ENCODE results near the gene GIGYF1.

Gene GIGYF1

DNA sequence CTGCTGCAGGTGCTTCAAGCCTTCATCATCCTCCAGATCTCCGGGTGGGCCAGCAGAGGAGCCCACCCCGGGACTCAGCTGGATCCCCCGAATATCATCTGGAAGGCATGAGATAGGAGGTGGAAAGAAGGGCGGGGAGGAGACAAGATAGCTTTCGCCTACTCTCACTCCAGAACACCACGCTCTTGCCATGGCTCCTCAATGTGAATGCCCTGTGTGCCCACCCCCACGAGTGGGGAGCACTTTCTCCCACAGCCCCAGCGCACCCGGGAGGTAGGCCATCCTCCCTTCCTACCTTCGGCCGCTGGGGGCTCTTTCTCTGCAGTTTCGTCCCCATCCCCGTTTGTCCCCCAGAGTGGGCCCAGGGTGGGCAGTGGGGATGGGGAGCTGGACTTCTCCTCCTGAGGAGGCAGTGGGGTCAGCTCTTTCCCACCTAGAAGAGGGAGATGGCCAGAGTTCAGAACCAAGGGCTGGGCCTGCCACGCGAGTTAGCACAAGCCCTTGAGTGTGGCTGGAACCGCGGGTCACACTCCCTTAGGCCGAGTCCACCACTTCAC, 8.9 kb downstream of the GIGYF1 start:
- in situ Hi-C loops (cut with MboI; ENCODE audit: low sequenced_read_pairs), result loop anchor here (10.0 kb wide), 1 partner anchor 110 kb away; the partner anchor contains the start of gene SAP25

DNA sequence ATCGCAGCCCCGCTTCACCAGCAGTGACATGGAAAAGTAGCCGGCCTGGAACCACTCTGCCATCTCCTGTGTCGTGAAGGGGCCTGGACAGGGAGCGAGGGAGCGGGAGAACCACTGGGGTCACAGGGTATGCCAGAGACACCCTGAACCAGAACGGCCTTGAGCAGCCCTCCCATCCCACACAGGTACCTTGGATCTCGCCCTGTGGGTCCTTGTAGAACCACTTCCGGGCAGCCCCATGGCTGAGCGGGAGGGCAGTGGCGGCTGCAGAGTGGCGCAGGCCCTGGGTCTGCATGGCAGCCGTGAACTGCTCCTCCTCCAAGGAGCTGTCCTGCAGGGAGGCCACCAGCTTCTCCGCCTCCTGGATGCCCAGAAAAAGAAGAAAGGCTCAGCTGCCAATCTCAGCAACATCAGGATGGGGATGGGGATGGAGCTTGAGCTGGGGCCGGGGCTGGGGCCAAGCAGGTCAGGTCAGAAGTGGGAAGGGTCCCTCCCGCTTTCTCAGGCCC, 9.5 kb downstream of the GIGYF1 start:
- in situ Hi-C loops (cut with MboI; ENCODE audit: low sequenced_read_pairs), result loop anchor here (10.0 kb wide), 1 partner anchor 110 kb away; the partner anchor contains the start of gene SAP25

DNA sequence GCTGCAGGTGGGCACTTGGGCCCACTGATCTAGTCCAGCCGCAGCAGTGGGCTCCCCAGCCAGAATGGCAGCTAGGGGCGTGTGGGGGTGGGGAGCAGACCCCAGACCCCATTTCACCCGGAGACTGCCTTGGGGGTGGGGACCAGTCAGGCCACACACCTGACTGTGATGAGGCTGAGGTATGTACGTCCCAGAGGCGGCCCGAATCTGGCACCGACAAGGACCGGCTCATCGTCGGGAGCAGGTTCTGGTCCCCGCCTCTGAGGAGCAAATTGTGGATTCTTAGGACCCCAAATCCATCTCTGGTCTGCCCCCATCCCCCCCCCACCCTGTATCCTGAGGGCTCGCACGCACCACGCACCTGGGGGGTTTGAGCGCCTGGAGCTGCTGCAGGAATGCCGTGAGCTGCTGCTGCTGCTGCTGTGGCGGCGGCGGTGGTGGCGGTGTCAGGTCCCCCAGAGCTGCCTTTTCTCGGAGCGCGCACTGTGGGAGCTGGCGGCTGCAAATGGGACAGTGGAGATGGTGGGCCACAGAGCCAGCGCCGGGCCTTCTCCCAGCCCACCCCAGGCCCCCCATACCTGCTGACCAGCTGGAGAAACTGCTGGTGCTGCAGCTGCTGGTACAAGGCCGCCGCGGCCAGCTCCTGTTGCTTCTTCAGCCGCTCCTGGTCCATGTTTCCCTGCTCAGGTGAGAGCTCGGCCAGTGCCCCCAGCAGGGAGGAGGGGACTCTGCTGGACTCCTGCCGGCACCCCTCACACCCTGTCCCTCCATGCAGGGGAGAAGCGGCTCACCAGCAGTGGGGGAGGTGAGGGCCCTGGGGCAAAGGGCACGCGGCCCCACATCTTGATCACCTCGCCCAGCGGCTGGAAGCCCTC, 10.2 kb downstream of the GIGYF1 start:
- in situ Hi-C loops (cut with MboI; ENCODE audit: low sequenced_read_pairs), result loop anchor here (10.0 kb wide), 1 partner anchor 109 kb away; the partner anchor contains the start of gene SAP25

DNA sequence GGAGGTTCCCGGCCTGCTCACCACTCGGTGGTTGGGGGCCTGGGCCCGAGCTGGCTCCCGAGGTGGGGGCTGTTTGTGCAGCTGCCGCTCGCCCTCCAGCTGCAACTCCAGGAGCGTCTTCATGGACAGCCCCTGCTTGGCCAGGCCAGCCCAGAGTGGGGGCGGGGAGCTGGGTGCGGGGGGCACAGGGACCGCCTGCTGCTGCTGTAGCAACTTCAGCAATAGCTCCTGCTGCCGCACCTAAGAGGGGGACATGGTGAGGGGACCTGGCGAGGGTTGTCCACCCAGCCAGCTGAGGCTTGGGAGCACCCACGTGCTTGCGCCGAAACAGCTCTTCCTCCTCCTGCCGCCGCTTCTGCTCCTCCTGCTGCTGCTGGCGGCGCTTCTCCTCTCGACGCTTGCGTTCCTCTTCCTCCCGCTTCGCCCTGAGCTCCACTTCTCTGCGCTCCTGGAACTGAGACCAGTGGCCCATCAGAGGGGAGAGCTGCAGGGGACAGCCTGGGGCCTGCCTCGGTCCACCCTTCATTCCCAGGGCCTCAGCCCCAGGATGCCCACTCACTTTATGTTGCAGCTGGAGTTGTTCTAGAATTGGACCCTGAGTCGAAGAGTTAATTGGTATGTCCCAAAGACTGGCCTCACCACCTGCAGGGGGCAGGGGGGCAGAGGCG, 10.9 kb downstream of the GIGYF1 start:
- in situ Hi-C loops (cut with MboI; ENCODE audit: low sequenced_read_pairs), result loop anchor here (10.0 kb wide), 1 partner anchor 108 kb away; the partner anchor contains the start of gene SAP25

DNA sequence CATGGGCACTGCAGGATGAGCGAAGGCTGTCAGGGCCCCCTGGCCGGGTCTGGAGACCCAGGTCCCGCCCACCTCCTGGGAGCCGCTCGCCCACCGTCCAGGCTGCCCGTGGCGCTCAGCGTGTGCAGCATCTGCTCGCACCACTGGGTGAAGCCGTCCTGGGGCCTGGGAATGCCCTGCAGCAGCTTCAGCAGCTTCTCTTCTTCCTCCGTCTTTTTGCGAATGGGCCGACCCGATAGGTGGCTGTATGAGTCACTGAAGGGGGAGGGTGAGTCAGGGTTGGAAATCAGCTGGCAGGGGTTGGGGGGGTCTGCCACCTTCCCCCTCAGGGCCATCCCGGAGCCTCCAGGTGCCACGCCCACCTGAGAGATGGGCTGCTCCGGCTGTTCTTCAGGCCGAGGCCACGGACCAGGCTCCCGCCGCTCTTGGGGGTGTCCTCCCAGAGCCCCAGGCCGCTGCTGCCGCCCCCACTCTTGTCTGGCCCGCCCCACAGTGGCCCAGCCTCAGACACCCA, 11.8 kb downstream of the GIGYF1 start:
- in situ Hi-C loops (cut with MboI; ENCODE audit: low sequenced_read_pairs), result loop anchor here (10.0 kb wide), 1 partner anchor 107 kb away; the partner anchor contains the start of gene SAP25

DNA sequence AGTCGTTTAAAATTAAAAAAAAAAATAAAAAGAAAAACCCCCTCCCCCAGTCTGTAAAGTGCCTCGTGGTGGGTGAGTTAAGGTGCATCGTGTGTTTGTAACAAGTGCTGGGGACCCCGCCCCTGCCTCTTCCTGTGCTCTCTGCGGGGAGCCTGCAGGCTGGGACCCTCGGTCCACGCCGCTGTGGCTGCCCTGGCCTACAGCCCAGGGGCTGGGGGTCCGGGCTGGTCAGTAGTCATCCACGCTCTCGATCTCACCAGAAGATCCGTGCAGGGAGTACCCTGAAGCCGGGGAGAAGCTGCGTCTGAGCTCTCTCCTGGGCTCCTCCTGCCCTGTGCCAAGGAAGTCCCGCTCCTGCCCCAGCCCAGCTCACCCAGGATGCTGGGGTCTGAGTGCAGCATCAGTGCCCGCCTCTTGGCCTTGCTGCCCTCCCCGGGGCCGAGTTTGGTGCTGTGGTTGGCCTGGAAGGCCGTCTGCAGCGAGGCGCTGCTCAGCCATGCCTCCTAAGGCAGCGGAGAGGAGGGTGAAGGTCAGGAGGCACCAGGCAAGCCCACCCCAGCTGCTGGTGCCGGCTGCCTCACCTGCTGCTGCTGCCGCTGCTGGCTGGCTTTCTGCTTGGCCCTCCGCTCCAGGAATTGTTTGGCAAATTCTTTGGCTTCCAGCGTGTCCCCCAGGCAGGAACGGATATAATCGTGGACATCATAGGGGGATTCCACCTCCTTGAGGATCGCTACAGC, 12.4 kb downstream of the GIGYF1 start:
- in situ Hi-C loops (cut with MboI; ENCODE audit: low sequenced_read_pairs), result loop anchor here (10.0 kb wide), 1 partner anchor 107 kb away; the partner anchor contains the start of gene SAP25

DNA sequence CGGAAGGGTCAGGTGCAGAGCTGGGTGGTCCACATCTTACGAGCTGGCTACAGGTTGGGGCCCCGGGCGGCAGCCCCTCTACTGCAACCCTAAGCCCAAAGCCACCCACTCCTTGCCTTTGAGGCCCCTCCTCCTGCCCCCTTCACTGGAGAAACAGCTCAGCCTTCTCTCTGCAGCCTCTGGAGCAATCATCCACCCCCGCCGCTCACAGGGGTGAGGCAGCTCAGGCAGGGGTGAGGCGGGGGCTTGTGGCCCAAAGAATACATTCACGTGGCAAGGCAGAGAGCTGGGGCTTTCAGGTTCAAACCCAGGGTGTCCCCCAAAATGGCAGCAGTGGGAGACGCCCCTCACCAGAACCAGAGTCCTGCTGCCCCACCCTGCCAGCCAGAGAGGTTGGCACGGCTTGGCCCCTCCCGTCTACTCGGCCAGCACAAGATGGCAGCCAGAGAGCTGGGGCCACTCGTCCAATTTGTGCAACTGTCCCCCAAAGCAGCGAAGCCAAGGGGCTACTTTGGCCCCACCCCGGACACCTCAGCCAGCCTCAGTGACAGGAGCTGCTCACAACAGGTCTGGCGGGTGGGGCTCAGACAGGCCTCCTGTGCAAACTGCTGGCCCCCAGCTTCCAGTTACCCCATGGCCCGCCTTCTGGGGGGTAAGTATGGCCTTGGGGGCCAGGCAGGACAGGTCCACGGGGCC, 13.3 kb downstream of the GIGYF1 start:
- in situ Hi-C loops (cut with MboI; ENCODE audit: low sequenced_read_pairs), result loop anchor here (10.0 kb wide), 1 partner anchor 106 kb away; the partner anchor contains the start of gene SAP25

DNA sequence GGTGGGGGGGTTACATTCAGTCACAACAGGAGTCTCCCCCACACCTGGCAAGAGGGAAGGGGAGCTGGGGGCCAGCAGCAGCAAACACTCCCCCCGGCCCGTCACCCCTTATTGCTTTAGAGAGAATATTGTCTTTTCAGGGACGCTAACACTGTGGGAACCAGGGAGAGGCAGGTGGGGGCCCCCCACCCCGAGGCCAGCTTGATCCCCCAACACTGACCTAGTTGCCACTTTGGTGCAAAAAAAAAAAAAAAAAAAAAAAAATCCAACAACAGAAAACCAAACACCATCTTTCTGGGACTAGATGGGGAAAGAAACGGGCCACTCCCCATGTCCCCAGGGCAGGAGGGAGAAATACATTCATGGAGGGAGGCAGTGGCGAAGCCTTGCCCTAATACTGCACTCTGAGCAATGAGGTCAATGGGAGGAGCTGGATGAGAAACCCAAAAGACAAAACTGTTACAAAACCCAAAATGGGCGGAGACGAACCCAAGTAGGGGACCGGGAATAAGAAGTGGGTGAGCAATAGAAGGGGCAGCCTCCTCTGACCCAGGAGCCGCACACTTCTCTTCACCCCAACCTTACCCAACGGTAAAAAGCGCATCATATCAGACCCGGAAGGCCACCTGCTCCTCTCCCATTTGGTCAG, 14.0 kb downstream of the GIGYF1 start:
- in situ Hi-C loops (cut with MboI; ENCODE audit: low sequenced_read_pairs), result loop anchor here (10.0 kb wide), 1 partner anchor 105 kb away; the partner anchor contains the start of gene SAP25

DNA sequence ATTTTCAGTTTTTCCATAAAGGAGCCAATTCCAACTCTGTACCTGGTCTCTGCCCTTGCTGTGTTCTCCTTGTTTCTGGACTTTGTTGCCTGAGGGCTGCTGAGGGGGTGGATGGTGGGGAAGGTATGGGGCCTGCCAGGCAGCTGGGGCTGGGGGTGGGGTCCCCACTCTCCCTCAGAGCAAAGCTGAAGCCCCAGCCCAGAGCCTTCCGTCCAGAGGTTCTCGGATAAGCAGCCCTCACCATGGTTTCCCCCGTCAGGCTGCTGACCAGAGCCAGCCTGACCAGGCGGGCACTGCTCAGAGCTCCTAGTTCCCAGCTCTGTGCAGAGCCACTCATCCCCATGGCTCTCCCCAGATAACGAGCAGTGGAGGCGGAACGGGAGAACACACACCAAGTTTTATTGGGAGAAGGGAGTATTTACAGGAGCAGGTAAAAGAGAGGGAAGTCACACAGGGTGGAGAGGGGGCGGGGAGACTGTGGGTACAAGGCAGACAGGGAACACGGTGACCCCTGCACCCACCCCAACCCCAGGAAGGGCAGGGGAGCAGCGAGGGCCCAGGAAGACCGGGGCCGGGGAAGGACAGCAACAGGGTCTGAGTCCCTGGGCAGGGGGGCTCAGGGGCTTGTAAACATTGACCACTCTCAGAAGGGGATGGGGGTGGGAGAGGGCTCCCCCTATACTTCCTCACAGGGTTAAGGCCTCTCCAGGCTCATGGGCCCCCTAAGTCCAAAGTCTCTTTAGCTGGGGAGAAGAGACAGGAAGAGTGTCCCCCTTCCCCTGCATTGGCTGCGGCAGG, 14.7 kb downstream of the GIGYF1 start:
- in situ Hi-C loops (cut with MboI; ENCODE audit: low sequenced_read_pairs), result no loop called here

DNA sequence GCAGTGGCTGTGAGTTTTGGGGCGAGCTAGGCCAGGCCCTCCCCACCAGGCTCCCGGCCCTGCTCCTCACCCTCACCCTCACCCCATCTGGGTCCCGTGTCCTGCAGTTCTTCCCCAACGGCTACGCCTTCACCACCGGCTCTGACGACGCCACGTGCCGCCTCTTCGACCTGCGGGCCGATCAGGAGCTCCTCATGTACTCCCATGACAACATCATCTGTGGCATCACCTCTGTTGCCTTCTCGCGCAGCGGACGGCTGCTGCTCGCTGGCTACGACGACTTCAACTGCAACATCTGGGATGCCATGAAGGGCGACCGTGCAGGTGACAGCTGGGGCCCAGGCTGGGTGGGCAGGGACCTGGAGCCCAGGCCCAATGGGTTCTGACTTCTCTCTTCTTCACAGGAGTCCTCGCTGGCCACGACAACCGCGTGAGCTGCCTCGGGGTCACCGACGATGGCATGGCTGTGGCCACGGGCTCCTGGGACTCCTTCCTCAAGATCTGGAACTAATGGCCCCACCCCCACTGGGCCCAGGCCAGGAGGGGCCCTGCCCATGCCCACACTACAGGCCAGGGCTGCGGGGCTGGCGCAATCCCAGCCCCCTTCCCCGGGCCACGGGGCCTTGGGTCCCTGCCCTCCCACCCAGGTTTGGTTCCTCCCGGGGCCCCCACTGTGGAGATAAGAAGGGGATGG, 15.6 kb downstream of the GIGYF1 start:
- in situ Hi-C loops (cut with MboI; ENCODE audit: low sequenced_read_pairs), result no loop called here

DNA sequence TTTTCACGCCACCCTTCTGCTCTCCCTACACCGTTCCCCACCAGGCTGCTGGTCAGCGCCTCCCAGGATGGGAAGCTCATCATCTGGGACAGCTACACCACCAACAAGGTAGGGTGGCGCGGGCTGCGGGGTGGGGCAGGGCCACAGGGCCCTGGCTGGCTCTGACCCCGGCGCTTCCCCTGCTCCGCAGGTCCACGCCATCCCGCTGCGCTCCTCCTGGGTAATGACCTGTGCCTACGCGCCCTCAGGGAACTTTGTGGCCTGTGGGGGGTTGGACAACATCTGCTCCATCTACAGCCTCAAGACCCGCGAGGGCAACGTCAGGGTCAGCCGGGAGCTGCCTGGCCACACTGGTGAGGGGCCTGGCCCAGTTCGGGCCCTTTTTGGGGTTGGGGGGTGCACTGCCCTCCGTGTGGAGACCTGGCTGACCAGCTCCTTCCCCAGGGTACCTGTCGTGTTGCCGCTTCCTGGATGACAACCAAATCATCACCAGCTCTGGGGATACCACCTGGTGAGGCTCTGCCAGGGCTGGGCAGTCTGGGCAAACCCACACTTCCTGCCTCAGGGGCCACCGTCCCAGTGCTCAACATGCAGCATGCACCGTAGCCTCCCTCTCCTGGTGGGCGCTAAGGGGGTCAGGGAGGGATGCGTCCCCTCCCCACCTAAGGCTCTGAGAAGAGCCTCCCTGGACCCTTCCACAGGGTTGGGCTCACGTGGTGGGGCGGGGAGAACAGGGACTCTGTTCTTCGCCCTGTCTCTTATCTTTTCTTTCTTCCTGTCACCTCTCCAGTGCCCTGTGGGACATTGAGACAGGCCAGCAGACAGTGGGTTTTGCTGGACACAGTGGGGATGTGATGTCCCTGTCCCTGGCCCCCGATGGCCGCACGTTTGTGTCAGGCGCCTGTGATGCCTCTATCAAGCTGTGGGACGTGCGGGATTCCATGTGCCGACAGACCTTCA, 16.5 kb downstream of the GIGYF1 start:
- in situ Hi-C loops (cut with MboI; ENCODE audit: low sequenced_read_pairs), result no loop called here

DNA sequence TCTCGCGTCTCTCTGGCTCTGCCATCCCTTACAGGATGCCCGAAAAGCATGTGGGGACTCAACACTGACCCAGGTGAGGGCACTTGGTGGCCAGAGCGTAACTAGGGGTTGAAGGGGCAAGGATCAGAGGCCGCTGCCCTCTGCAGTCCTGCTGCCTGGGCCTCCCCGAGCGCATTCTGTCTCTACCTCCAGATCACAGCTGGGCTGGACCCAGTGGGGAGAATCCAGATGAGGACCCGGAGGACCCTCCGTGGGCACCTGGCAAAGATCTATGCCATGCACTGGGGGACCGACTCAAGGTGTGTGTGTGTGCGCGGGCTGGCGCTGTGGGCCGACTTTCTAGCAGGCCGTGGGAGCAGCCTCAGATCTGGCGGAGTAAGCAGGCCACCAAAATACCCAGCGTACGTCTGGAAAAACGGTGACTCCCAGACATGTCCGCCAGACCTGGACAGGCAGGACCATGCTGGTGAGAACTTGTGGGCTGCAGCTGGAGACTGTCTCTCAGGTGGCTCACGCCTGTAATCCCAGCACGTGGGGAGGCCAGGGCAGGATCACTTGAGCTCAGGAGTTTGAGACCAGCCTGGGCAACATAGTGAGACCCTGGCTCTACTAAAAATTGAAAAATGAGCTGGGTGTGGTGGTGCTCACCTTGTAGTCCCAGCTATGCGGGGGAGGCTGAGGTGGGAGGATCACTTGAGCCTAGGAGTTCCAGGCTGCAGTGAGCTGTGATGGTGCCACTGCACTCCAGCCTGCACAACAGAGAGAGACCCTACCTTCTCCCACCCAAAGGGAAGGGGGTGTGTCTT, 17.3 kb downstream of the GIGYF1 start:
- in situ Hi-C loops (cut with MboI; ENCODE audit: low sequenced_read_pairs), result no loop called here

DNA sequence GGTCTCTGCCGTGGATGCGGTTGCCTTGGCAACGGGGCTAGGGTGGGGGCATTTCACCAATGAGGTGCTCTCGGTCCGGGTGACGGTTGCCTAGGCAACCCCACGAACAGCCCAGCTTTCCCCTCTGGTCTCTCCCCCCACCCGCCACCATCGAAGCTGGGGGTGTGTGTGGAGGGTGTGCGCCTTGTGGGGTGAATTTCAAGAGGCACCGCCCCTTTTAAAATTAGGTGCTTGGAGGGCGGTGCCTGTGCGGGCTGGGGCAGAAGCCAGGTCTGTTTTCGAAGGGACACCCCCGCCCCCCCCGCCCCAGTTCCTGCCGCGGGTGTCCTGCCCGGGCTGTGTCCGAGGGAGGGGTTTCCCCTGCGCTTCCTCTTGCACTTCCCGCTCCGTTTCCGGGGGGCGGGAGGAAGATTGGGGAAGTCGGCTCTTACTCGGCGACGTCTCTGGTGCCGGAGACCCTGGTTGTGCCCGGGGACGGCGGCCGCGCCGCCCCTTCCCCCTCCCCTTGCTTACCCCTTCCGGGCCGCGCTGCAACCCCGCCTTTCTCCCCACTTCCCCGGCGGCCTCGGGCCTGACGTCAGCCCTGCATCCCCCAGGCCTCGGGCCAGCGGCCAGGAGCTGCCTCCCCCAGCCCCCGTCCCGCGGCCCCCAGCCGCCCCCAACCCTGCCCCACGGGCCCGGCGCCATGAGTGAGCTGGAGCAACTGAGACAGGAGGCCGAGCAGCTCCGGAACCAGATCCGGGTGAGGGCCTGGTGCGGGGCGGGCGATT, 18.3 kb downstream of the GIGYF1 start:
- in situ Hi-C loops (cut with MboI; ENCODE audit: low sequenced_read_pairs), result no loop called here

DNA sequence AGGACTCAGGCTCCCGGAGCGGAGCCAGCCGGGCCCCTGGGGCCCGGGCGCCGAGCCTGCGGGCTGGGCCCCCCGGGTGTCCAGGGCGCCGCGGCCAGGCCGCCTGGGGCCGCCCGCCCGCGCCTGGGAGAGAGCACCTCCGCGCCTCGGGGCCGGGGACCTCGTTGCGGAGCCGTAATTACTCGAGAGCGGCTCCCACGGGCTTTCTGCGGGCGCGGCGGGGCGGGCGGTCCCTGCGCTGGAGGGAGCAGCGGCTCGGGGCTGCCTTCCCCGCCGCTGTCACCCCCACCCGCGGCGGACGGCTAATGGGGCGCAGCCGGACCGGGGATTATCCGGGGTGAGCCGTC, 19.0 kb downstream of the GIGYF1 start:
- in situ Hi-C loops (cut with MboI; ENCODE audit: low sequenced_read_pairs), result no loop called here
